GM10248 (cell line): ENCODE measurements around the gene CCDC138.

ENCODE experiments used
- CTCF ChIA-PET: fragments of 300-600 bp; sonication (Branson Sonifier 250); formaldehyde crosslinking; extraction: SDS; loops from one replicate; lab custom pipeline; 2021; ENCODE audit warnings: antibody characterized with exemption; lab: Yijun Ruan, JAX
- POLR2A ChIA-PET: fragments of 350-650 bp; sonication (Branson Sonifier 250); formaldehyde crosslinking; extraction: SDS; loops from one replicate; lab custom pipeline; 2020; ENCODE audit warnings: antibody characterized with exemption; lab: Yijun Ruan, JAX
- DNase-seq: peaks from one replicate; pipeline ENCODE4 v3.0.0; 2012; ENCODE audit errors: extremely low spot score
- CTCF ChIP-seq: IDR thresholded peaks from 2 replicates; pipeline ENCODE4 v1.5.1; 2012; ENCODE audit warnings: mild to moderate bottlenecking, low read depth; ENCODE audit errors: extremely low read depth, missing control alignments, control extremely low read depth

Gene CCDC138

GRCh38 chr2:108787216-108787541, 608 bp downstream of the CCDC138 start:
- no peak for TF ChIP-seq CTCF
- ChIA-PET CTCF (no interaction called here), POLR2A (no interaction called here)
- DNase-seq = no peak

- no peak for DNase-seq
- ChIA-PET CTCF (no interaction called here), POLR2A (no interaction called here)
- TF ChIP-seq CTCF = no peak
Observed at GRCh38 chr2:108803045-108803736, 16.6 kb downstream of the CCDC138 start.

GRCh38 chr2:108805032-108805431, 18.5 kb downstream of the CCDC138 start:
- no peak for DNase-seq
- ChIA-PET CTCF (no interaction called here), POLR2A (no interaction called here)
- no peak for TF ChIP-seq CTCF

- no peak for DNase-seq
- ChIA-PET POLR2A (no interaction called here), CTCF (interaction anchor here (0.9 to 1.1 kb wide), 3 partner anchors 10 to 24 kb away, joined by 3 to 5 read pairs (median 3); no protein-coding TSS in a partner anchor)
- no peak for TF ChIP-seq CTCF
Observed at GRCh38 chr2:108805782-108806181, 19.2 kb downstream of the CCDC138 start.

GRCh38 chr2:108806371-108807113, 20.0 kb downstream of the CCDC138 start:
- ChIA-PET CTCF (interaction anchor here (0.9 to 1.6 kb wide), 4 partner anchors 10 to 23 kb away, joined by 3 to 5 read pairs (median 3); no protein-coding TSS in a partner anchor), POLR2A (no interaction called here)
- no peak for DNase-seq
- TF ChIP-seq CTCF = no peak

- POLR2A ChIA-PET = no interaction called here
- no peak for DNase-seq
- no peak for TF ChIP-seq CTCF
- CTCF ChIA-PET = no interaction called here
Observed at GRCh38 chr2:108809936-108810335, 23.4 kb downstream of the CCDC138 start.
